GDM1 (cell line): Measurements from ENCODE around the gene TMC5.
A peak's percentile ranks its signal among the peaks of the same experiment; 100 is the strongest.

Experiments used
- DNase-seq: peaks from one replicate; lab custom pipeline; 2025; lab: John Stamatoyannopoulos, UW

Gene TMC5

DNA sequence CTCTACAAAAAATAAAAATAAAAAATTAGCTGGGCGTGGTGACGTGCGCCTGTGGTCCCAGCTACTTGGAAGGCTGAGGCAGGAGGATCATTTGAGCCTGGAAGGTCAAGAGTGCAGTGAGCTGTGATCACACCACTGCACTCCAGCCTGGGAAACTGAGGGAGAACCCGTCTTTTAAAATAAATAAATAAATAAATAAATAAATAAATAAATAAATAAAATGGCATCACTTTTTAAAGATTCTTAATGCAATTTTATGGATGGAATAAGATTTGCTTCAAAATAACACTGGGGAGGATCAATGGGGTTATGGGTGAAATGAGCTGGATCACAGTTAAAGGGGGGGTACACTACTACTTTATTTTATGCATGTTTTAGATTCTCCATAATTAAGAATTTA is 89.3 kb downstream of the TMC5 start:
- DNase-seq: no peak

DNA sequence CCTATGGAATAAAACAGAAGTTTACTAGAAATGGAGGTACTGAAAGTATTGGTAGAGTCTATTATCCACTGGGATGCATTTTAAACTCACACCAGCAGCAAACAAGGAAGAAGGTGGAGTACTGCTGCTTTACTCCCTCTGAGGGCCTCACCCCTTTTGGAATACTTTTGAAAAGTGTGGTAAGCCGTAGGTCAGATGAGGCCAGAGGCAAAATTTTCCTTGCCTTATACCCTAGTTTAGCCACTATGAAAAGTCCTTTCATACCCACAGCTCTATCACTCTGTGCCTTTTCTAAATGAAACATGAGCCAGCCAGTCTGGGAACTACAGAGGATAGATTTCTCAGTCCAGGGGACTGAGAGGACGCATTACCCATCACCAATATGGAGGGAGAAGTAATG is 90.2 kb downstream of the TMC5 start:
- no peak for DNase-seq

DNA sequence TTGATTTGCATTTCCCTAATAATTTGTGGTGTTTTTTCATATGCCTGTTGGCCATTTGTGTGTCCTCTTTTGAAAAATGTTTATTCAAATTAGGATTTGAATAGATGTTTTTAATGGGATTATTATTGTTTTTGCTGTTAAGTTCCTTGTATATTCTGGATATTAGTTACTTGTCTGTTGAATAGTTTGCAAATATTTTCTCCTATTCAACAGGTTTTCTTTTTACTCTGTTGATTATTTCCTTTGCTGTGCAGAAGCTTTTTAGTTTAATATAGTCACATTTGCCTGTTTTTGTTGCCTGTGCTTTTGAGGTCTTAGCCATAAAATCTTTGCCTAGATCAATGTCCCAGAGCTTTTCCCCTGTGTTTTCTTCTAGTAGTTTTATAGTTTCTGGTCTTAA is 94.6 kb downstream of the TMC5 start:
- no peak for DNase-seq

DNA sequence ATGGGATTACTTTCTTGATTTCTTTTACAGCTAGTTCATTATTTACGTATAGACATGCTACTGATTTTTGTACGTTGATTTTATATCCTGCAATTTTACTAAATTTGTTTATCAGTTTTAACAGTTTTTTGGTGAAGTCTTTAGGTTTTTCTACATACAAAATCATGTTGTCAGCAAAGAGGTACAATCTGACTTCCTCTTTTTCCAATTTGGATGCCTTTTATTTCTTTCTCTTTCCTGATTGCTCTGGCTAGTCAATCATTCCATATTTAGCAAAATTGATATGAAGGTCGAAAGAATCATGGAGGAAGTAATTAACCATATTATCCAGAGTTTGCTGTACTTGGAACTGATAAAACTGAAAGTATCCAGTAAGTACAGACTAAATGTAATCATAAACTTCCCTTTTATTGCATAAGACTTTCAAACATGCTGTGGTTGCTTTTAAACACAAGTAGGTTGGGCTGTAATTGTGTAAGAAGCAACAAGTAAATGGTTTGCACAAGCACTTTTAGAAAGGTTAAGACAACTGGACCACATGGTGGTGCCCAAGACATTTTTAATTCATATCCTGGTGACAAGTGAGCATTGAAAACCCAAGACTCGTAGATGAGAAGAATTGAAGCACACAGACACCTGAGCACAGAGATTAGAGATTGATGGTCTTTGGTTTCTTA is 95.8 kb downstream of the TMC5 start:
- no peak for DNase-seq

DNA sequence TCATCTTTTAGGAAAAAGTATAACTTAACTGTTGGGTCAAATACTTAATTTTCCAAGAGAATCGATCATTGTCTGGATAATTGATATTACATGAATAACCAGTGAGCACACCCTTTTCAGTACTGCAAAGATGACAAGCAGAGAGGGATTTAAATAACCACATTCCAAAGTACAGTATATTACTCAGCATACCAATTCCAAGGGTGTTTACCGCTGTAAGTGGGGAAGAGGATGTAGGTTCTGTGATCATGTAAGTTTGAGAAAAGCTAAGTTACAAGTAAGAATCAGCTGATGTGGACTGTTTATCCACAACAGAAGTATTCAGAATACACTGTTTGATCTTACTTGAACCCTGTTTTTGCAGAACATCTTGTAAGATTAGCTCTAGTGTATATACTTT is 98.1 kb downstream of the TMC5 start:
- DNase-seq: no peak

DNA sequence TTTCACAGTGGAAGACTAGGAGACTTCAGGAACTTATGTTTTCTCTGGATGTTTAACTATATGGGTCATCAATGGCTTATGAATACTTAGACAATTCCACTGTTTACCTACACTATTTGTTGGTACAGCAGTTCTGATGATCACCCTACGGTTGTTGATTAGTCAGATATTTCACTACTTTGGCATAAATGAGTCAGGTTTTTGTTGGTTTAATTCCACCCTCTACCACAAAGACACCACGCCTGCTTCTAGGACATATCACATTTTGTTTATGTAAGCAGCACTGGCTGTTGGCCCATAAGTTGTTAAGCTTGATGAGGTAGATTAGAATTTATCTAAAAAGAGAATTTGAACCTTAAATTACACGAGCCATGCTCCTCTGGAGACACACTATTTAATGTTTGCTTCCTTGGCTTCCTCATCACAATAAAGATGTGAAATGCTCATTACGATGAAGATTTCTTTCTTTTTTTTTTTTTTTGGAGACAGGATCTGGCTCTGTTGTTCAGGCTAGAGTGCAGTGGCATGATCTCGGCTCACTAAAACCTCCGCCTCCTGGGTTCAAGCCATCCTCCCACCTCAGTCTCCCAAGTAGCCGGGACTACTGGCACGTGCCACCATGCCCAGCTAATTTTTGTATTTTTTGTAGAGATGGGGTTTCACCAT is 99.9 kb downstream of the TMC5 start:
- DNase-seq: no peak

DNA sequence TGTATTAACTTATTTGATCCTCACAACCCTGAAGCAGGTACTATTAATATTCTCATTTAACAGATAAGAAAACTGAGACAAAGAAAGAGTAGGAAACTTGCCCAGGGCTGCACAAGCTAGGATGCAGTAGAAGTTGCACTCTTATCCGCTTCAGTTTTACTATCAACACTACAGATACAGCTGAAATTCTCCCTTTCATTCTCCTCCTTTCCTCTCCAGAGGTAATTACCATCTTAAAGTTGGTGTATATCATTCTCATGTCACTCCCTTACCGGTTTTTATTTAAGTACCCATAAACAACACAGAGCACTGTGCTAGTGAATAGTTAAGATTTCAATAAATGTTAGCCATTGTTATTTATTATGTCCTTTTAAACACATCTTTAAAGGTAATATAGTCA is 100.7 kb downstream of the TMC5 start:
- DNase-seq: no peak

DNA sequence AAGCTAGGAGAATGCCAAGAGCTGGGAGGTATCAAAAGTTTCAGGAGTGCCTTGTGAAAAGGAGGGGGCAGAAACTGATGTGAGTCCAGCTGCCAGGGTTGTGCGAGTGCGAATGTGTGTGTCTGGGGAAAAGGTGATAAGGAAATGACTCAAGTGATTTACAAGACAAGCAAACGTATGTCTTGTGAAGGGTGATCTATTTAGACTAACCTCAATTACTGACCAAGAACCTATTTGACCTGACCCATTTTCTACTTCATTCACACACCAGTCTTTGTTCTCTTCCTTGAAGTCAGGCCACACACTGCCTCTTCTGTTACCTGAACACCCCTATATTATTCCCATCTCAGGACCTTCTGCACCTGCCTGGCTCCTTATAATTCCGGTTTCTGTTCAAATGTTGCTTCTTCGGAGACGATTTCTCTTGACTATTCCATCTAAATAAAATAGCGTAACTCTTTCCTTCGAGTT is 103.2 kb downstream of the TMC5 start:
- DNase-seq: peak; percentile 2

DNA sequence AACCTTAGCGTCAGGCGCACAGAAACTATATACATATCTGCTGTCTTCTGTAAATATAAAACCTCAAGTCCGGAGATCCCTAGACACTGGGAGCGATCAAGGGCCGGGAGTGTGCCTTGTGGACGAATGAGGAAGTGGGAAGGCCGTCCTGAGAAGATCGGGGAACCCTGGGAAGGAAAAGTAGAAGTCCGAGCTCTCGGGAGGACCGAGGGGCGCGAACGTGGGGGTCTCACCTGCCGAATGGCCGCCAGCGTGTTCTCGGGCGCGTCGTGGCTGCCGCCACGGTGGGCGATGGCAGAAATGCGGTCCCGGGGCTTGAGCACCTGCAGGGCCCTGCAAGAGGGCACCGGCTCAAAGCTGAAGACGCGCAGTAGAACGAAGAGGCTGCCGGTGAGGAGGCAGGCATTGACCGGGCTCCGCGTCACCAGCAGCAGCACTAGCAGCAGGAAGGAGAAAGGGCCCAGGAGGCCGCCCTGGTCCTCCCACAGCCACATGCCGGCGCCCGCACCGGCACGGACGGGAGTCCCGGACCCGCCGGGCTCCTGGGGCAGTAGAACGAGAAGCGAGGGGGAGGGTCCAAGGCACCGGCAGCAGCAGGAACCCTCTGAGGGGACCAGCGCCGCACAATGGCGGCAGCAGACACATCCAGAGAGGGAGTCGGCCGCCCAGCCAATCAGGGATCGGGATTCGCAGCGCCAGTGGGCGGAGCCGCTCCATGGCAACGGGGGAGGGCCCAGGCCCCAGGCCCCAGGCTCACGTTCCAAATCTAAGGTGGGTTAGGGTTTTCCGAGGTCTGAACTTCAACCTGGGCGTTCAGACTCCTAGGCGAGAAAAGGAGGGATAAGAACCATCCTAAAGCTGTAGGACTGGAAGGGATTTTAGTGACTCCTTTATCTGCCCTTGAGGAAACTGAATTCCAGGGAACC is 104.1 kb downstream of the TMC5 start, which contains the start of gene GDE1:
TSS of gene GDE1 (minus strand) at position 628 of the 926 bp plus-strand sequence. CDS start at position 494, 134 bp downstream.
- DNase-seq: peak; percentile 86

DNA sequence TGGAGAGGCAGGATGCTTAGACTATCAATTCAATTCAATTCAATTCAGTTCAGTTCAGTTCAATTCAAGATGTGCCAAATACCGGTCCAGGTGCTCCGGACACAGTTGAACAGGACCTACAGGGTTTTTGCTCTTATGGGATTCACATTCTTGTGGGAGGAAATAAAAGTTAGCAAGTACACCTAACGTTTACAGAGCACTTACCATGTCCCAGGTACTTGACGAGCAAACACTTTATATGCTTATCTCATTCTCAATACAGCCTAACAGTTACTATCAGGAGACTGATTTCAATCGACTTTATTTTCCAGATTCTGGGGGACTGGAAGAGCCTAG is 104.7 kb downstream of the TMC5 start:
- no peak for DNase-seq

DNA sequence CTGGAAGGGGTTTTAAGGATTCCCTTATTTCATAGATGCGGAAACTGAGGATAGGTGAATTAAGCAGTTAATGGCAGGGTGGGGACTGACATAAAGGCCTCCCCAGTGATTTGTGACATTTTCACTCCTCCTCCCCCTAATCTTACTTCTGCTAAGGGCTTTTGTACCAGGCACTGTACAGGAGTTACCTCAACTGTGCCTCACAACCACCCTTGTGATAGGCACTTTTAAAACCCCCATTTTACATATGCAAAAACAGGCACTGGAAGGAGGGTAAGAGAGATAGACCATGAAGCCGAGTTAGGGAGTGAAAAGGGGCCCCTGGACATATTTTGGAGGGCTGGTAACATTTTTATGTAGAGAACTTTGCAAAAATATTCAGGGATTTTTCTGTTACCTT is 105.1 kb downstream of the TMC5 start:
- DNase-seq: no peak

DNA sequence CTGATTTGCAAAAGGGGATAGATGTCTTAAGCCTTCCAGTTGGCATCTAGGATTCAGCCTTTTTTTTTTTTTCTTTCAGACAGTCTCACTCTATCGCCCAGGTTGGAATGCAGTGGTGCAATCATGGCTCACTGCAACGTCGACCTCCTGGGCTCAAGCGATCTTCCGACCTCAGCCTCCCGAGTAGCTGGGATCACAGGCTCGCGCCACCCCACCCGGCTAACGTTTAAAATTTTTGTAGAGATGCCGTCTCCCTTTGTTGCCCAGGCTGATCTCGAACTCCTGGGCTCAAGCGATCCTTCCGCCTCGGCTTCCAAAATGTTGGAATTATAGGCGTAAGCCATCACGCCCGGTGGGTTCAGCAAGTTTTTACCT is 105.5 kb downstream of the TMC5 start:
- DNase-seq: no peak

DNA sequence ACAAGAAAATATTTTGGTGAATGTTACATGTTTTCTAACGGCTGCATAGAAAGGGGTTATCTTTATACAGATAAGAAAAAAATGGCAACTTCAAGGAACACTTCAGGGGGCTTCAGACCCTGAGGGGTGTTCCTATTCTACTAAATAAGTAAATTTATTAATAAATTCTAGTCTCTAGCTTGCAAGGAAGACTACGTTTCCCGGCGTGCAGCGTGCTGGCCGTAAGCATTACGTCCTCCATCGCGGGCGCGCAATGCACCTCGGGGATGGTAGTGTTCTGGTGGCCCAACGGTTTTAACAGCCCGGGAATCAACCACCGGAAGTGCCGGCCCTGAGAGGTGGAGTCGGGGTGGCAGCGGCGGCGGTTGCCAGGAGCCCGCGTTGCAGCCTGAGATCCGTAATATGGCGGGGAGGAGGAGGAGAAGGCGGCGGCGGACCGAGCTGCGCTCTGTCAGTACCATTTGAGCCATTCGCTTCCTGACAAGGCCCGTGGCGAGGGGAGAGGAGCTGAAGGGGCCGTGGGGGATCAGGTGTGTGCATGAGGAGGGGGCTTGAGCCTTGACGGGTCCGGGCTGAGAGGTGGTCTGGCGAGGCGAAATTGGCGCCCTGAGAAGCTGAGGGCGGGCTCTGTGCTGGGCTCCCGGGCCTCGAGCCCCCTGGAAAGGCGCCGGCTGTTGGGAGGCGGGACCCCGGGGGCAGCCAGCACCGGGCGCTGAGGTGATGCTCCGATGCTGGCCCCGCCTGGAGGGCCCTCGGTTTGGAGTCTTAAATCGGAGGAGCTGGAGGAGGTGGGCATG is 106.1 kb downstream of the TMC5 start, which contains the start of gene CCP110:
TSS of gene CCP110 (plus strand) at position 384 of the 797 bp plus-strand sequence. CDS start 3,940 bp downstream, outside the sequence.
- DNase-seq: peak; percentile 89

DNA sequence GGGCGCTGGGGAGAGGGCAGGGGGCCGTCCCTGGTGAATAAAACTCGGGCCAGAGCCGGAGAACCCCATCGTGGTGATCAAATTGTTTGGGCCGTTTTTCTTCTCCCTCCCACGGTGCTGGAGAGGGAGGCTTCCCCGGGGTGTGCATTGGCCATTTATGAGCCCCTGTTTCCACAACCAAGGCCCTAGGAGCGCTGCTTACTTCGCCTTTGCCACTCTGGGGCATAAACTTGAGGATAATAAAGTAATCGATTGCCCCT is 106.6 kb downstream of the TMC5 start:
- no peak for DNase-seq

DNA sequence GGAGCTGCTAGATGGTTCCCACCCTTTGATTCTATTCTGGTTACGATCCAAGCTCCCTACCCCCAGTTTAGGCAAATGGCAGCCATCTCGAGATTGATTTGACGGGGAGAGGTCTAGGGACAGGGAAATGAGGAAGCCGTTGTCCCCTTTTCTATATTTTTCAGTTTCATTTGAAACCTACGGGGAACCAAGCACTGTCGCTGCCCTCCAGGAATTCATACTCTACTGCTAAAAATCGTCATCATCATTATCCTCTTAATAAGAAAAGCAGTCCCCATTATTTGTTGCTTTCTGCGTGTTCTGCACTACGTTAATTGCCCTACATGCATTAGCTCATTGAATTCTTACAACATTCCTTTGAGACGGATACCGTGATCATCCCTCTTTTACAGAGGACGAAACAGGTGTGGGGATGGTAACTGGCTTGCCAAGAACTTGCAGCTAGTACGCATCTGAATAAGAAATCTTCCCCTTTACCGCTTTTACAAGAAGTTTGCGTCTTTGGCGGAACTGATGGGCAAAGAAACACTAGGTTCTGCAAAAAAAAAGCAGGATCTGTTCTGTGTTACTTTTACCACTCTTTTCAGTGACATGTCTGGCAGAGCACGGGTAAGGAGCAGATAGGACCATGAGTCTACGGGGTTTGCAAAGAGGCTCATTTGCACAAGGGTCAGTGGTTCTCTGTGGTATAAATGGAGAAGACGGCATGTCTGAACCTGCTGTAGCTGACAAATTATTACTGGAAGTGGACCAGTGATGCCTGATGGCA is 107.1 kb downstream of the TMC5 start:
- DNase-seq: no peak

DNA sequence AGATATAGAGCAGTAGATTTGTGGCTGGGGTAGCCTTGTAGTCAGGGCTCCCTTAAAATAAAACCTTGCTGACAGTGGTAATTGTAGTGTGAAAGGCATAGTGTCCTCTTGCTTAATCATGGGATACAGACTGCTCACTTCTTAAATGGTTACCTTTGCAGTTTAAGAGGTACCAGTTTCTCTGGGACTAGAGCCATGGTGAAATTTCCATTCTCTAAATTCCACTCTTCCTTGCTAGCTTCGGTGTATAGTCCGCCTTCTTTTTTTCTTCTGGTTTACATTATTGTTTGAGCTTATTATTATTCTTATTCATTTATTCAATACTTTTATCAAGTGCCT is 107.7 kb downstream of the TMC5 start:
- DNase-seq: no peak

DNA sequence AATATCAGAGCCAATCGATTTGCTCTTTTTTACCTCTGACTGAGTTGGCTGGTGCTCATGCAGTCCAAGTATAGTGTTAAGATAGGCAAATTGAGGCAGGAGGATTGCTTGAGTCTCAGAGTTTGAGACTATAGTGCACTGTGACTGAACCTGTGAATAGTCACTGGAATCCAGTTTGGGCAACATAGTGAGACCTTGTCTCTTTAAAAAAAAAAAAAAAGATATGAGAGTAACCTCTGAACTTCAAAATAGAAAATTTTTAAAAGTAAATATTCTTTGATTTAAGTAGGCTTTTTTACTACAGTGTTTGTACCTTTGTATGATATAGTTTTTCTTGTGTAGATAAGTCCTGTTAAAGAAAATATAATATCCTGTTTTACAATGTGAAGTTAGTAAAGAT is 109.5 kb downstream of the TMC5 start:
- DNase-seq: no peak

DNA sequence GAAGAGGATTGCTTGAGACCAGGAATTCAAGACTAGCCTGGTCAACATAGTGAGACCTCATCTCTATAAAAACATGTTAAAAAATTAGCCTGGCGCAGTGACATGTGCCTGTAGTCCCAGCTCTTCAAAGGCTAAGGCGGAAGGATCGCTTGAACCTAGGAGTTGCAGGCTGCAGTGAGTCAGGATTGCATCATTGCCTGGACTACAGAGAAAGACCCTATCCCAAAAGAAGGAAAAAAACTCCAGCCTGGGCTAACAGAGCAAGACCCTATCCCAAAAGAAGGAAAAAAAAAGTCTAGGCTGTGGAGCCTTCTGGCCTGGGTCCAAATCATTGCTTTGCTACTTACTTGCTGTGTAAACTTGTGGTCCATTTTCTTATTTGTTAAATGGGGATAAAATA is 111.0 kb downstream of the TMC5 start:
- DNase-seq: no peak

DNA sequence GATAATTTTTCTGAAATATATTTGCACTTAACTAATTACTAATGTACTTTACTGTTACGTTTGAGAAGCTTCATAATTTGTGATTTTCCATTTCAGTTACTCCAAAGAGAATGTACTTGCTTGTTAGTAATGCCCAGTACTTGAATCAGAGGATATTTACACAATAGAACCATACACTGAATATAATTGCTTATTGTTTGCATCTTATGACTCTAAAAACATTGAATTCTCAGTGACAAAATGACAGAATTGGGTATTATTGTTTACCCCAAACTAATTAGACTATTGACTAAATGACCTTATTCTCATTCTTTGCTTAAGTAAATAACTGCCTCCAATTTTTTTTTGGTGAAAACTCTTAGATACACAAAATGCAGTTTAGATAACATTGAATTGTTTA is 114.9 kb downstream of the TMC5 start:
- no peak for DNase-seq

DNA sequence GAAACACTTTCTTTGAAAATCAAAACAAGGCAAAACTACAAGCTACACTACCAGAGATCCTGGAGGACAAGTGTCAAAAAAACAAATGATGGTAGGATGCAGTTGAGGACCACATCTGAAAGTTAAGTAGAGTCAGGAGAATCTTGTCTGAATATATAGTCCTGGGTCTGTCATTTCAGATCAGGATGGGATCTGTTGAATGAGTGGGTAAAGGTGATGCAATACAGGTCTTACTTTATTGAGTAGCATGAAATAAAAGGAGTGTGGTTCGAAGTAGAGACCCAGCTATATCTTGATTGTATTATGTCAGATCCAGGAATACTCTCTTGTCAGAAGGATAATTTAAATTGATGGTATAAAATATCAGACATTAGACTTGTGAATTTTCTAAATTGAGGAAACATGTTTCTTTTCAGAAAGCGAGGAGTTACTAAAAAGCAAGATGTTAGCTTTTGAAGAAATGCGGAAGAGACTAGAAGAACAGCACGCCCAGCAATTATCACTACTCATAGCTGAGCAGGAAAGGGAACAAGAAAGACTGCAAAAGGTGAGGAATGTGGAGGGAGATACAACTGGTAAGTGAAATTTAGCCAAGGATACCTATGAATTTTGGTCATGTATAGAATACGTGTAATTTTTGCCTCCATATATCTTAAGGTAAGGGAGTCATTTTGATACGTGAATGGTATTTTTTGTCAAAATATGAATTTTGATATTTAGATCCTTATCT is 122.7 kb downstream of the TMC5 start:
- no peak for DNase-seq
